ENCODE measurements around the gene LACTBL1.

DNA sequence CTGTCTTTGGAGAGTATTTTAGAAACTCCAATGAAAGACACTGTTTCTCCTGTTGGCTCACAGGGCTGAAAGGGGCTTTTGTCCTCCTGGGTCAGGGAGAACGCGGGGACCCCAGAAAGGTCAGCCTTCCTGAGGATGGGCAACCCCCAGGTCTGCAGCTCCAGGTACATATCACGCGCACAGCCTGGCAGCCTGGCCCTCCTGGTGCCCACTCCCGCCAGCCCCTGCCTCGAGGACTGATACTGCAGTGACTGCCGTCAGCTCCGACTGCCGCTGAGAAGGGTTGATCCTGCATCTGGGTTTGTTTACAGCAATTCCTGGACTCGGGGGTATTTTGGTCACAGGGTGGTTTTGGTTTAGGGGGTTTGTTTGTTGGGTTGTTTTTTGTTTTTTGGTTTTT, 58.5 kb downstream of the LACTBL1 start:
- TF ChIP-seq, protein P1, sequence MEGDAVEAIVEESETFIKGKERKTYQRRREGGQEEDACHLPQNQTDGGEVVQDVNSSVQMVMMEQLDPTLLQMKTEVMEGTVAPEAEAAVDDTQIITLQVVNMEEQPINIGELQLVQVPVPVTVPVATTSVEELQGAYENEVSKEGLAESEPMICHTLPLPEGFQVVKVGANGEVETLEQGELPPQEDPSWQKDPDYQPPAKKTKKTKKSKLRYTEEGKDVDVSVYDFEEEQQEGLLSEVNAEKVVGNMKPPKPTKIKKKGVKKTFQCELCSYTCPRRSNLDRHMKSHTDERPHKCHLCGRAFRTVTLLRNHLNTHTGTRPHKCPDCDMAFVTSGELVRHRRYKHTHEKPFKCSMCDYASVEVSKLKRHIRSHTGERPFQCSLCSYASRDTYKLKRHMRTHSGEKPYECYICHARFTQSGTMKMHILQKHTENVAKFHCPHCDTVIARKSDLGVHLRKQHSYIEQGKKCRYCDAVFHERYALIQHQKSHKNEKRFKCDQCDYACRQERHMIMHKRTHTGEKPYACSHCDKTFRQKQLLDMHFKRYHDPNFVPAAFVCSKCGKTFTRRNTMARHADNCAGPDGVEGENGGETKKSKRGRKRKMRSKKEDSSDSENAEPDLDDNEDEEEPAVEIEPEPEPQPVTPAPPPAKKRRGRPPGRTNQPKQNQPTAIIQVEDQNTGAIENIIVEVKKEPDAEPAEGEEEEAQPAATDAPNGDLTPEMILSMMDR (conservative IDR thresholded peaks at IDR 0.05; ENCODE audit: low read depth, low read length), result no peak
- no peak for TF ChIP-seq FOS (IDR thresholded peaks at IDR 0.05; ENCODE audit: low read depth, low read length)
- TF ChIP-seq POLR2A (IDR thresholded peaks at IDR 0.05; ENCODE audit: low read depth, low read length), result no peak
- TF ChIP-seq, protein P2, sequence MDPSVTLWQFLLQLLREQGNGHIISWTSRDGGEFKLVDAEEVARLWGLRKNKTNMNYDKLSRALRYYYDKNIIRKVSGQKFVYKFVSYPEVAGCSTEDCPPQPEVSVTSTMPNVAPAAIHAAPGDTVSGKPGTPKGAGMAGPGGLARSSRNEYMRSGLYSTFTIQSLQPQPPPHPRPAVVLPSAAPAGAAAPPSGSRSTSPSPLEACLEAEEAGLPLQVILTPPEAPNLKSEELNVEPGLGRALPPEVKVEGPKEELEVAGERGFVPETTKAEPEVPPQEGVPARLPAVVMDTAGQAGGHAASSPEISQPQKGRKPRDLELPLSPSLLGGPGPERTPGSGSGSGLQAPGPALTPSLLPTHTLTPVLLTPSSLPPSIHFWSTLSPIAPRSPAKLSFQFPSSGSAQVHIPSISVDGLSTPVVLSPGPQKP (IDR thresholded peaks at IDR 0.05; ENCODE audit: borderline replicate concordance, low read depth, low read length), result no peak
